NCI-H2029 (cell line): ENCODE measurements around the gene PRRT1.
"Not testable (repeated sequence)": the region's sequence is repeated elsewhere in the genome, so short reads cannot be mapped to it uniquely, and the experiment has no call there.

Experiments used
- DNase-seq: peaks from one replicate; lab custom pipeline; 2025; lab: John Stamatoyannopoulos, UW

The PRRT1 gene

DNA sequence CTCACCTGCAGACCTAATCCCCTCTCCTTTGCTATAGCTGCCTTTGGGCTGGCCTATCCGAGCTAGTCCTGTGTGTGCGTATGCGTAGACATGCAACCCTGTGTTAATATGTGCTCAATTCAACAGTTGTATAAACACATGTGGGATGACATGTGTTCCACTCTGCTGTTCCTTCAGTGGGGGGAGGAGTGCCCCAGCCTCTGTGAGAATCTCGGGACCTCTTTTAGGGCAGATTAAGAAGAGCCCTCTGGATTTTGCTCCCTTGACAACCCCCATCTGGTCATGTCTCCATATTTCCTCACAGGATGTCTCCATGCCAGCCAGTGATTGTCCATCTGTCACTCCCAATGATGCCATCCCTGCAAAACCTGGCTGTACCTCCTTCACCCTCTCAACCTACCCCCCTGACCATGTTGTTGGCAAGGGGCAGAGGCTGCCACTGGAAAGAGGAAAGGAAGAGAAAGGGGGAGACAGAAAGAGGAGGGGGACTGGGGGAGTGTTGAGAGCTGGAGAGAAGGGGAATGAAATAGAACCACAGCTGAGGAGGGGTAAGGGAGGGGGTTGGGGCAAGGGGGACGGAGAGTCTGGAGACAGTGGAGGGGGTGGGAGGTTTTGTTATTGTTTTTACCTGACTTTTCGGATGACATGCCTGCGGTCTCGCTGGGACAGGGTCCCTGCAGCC is 417 bp downstream of the PRRT1 start:
- no peak for DNase-seq

- no peak for DNase-seq
Observed at GRCh38 chr6:32149932-32150870, 1.5 kb downstream of the PRRT1 start.

DNA sequence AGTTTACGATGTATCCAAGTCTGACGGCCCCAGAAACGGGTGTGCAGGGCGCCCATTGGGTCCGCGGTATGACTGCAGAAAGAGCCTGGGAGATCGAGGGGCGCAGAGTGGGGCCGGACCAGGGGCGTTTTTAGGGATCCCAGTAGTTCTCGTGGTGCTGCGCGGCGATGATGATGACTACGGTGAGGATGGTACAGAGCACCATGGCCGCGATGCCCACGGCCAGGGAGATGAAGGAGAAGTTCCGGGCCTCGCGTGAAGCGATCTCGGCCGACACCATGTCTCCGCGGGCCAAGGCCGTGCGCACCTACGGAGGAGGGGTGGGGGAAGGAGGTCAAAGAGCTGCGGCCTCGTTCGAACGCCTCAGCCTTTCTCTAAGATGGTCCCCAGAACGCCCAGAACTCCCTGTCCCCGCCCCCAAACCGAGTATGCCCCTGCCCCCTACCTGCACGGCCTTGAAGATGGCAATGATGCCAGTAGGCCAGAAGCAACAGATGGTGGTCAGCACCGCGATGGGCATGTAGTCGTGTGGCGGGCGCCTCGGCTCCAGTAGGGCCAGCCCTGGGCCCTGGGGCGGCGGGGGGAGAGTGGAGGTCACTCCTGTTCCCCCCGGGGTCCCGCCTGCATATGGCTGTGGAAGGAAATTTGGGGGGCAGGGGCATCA is 2.5 kb downstream of the PRRT1 start:
- no peak for DNase-seq

GRCh38 chr6:32148289-32149091 is 3.2 kb downstream of the PRRT1 start:
- no peak for DNase-seq

GRCh38 chr6:32147401-32148132 is 4.2 kb downstream of the PRRT1 start:
- DNase-seq: no peak

DNA sequence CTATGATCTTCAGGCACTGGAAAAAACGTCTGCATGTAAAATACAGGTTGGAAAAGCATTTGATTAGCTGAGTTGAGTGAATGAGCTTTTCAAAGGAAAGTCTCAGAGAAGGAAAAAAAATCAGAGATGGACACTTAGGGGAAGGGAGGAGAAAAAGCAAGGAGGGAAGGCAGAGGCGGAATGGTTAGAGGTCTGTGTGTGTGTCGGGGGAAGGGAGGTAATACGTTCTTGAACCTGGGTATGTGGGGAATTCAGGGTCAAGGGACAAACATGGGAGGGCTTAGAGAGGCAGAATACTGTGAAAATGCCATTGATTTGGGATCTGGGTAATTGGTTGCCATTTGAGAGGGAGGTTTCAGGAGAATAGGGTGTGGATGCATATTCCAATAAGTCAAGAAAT is 5.1 kb downstream of the PRRT1 start:
- DNase-seq: no peak

- no peak for DNase-seq
Observed at GRCh38 chr6:32146287-32146686, 5.5 kb downstream of the PRRT1 start.

DNA sequence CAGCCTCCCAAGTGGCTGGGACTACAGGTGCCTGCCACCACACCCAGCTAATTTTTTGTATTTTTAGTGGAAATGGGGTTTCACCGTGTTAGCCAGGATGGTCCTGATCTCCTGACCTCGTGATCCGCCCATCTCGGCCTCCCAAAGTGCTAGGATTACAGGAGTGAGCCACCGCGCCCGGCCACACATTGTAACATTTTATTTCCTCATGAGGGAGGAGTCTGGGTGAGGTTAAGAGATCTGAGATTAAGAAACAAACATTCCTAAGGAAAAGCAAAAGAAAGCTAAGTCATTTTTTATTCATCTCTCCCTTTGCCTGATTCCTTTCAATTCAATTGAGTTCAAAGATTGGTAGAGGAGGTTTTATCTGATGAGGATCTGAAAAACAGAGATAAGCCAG is 7.5 kb downstream of the PRRT1 start:
- DNase-seq: not testable (repeated sequence)

DNA sequence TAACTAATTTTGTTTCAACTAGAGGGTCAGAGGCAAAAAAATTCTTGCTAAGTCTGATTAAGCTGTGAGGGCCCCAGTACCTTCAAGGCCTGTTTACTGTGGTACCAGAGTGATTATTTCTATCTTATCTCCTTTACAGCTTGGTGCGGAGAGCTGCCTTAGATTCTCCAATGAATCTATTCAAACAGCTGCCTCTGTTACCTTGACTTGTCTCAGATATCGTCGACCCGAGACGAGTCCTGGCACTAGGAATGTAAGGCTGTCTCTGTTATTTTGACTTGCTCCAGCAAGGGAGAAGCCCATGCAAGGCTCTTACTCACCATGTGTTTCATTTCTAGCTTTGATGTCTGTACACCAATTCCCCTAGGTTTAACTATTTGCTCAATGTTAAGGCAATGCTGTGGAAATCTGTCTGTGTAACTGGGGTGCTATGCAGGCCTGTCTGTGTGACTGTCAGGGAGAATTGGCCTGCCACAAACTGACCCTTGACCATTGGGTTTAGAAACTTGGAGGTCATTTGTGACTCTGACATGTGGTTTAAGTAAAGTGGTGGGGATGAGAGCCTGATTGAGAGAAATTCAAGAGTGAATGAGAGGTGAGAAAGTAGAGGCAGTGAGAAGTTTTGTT is 11.2 kb downstream of the PRRT1 start:
- no peak for DNase-seq

DNA sequence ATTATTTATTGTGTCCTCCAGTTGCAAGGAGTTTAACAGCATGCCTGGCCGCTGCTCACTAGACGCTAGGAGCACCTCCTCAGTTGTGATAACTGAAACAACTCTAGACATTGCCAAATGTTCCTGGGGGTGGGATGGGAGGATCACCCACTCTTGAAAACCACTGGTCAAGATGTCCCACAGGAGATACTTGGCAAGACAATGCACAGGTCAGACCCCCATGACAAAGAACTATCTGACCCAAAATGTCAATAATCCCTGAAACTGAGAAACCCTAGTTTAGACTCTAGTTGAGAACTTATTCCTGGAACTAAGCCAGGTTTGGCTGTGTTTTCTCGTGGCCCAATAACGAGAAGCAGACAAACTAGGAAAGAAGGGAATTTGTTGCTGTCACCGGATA is 12.1 kb downstream of the PRRT1 start:
- no peak for DNase-seq

GRCh38 chr6:32137454-32137853 is 14.3 kb downstream of the PRRT1 start:
- no peak for DNase-seq

- DNase-seq: no peak
Observed at GRCh38 chr6:32133786-32134185, 18.0 kb downstream of the PRRT1 start.

DNA sequence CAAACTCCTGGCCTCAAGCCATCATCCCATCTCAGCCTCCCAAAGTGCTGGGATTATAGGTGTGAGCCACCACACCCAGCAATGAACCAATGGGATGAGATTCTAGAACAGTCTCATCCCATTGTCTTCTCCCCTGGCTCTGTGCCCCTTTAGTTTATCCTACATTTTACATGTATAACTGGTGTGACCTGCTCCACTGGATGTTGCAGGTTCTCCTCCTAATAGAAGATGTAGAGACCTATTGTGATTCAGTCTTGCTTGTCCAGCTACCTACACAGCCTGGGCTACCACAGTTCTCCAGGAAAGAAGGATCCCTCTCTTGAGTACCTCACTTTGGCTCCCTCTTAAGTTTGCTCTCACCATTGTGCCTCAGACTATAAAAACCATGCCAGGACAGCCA is 19.6 kb downstream of the PRRT1 start:
- no peak for DNase-seq

DNA sequence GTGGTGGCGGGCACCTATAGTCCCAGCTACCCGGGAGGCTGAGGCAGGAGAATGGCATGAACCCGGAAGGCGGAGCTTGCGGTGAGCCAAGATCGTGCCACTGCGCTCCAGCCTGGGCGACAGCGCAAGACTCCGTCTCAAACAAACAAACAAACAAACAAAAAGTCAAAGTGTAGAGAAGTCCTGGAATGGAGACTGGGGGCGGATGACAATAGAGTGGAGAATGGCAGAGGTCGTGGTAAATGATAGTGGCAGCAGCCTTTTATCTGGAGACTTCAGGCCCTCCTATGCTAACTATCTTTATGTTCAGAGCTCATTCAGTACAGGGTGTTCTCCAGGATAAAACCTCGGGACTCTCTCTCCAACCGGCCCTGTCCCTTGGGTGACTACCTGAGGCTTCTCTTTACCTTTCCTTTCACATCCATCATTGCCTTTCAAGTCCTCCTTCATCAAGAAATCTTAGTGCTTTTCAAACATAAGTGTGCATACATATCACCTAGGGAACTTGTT is 20.2 kb downstream of the PRRT1 start:
- DNase-seq: no peak

- DNase-seq: peak; percentile 68
Observed at GRCh38 chr6:32129297-32130088, 22.2 kb downstream of the PRRT1 start.

- no peak for DNase-seq
Observed at GRCh38 chr6:32128751-32129296, 22.9 kb downstream of the PRRT1 start.

DNA sequence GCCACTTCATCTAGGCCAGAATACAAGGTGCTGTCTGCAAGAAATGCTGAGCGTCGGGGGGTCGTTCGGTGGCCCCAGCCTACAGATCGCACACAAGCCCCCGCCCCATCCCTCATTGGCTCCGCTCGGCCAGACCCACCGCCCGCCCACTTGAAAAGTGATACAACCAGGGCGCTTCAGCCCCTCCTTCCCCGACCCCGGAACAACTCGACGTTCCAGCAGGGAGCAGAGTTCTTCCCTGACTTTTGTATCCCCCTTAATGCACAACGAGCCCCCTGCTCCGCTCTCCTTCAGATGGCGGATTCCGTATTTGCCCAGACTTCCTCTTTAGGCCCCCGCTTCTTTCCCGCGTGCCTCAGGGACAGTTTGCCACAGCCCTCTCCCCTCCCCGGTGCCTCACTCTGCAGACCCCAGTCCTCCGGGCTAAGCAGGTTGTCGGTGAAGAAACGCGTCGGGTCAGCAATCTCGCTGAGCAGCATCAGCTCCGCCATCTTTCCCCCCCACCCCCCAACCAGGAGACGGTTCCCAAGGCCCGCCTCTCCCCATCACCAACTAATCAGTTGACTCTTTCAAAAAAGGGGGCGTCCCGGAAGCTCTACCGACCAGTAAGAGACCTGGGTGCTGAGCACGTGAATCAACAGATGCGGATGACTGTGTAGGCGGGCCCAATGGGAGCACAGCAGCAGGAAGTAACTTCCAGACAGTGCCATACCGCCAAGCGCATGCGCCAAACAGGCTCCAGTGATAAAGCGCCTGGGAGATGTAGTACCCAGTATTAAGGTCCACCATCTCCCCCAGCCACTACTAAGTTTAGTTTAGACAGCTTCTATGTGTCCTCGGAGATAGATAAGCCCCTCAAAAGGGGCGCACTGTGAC is 23.8 kb downstream of the PRRT1 start, which contains the start of gene ATF6B:
ATF6B (minus strand) TSS at position 530 of the 876 bp plus-strand sequence; CDS start at position 491, 39 bp downstream.
- DNase-seq: peak; percentile 99

GRCh38 chr6:32127409-32127716 is 24.4 kb downstream of the PRRT1 start:
- no peak for DNase-seq
